Measurements from ENCODE around the gene TXNDC8. TPM values are rescaled to one million over a fixed set of nuclear protein-coding genes. Genes with fewer than 3 reads are reported as not detected.

TXNDC8 gene
- total RNA-seq, 2 experiments from 2014 or later: not detected

DNA sequence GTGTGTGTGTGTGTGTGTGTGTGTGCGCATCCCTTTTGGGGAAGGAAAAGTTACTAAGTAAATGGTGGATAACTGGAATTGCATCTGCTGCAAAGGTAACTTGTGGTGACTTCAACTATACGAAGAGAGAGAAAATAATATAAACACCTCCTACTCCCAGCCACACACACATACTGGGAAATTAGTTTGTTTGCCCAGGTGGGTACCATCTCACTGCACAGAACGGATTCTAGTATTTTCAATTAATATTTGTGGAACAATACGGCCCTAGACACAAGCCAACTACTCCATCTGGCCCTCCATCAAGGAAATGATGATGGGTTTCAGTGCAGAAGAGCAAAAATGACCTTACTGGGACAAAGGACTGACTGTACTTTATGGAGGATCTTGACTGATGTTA is 49.2 kb downstream of the TXNDC8 start:
- Histone ChIP-seq H3K36me3 (ENCODE audit: insufficient read depth, low read length) (no peaks in the 10 kb centered on the region), H3K27me3 (ENCODE audit: control insufficient read depth in 1 of 2, insufficient read depth in 2 of 2, low read length in 2 of 2) (no peaks in the 10 kb centered on the region), H3K9me3 (ENCODE audit: control insufficient read depth in 1 of 2, insufficient read depth in 1 of 2, low read length in 2 of 2) (no peaks in the 10 kb centered on the region), H3K27ac (ENCODE audit: low read depth in 1 of 2, low read length in 2 of 2) (no peak overlapping the region), H3K4me3 (ENCODE audit: low read length) (no peak overlapping the region), H3K4me1 (ENCODE audit: insufficient read depth, low read length) (no peaks in the 10 kb centered on the region)
- H3K27me3 Mint-ChIP-seq: peaks cover 13% of the 10 kb centered on the region
- POLR2A ChIA-PET: no interaction called here
- no peaks in the 10 kb centered on the region for H3K36me3 Mint-ChIP-seq (ENCODE audit: low read depth)
- TF ChIP-seq, protein P1, sequence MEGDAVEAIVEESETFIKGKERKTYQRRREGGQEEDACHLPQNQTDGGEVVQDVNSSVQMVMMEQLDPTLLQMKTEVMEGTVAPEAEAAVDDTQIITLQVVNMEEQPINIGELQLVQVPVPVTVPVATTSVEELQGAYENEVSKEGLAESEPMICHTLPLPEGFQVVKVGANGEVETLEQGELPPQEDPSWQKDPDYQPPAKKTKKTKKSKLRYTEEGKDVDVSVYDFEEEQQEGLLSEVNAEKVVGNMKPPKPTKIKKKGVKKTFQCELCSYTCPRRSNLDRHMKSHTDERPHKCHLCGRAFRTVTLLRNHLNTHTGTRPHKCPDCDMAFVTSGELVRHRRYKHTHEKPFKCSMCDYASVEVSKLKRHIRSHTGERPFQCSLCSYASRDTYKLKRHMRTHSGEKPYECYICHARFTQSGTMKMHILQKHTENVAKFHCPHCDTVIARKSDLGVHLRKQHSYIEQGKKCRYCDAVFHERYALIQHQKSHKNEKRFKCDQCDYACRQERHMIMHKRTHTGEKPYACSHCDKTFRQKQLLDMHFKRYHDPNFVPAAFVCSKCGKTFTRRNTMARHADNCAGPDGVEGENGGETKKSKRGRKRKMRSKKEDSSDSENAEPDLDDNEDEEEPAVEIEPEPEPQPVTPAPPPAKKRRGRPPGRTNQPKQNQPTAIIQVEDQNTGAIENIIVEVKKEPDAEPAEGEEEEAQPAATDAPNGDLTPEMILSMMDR (IDR thresholded peaks at IDR 0.05): no peak
- ATAC-seq (ENCODE audit: poor library complexity) (no peak), DNase-seq (no peak)
- intact Hi-C loops (cut with DNase I, micrococcal nuclease): no loop called here
- H3K4me1 Mint-ChIP-seq (ENCODE audit: low read depth): no peaks in the 10 kb centered on the region
- no peak overlapping the region for H3K27ac Mint-ChIP-seq
- CTCF ChIA-PET: no interaction called here
- H3K9me3 Mint-ChIP-seq: no peaks in the 10 kb centered on the region
- no peak overlapping the region for H3K4me3 Mint-ChIP-seq

DNA sequence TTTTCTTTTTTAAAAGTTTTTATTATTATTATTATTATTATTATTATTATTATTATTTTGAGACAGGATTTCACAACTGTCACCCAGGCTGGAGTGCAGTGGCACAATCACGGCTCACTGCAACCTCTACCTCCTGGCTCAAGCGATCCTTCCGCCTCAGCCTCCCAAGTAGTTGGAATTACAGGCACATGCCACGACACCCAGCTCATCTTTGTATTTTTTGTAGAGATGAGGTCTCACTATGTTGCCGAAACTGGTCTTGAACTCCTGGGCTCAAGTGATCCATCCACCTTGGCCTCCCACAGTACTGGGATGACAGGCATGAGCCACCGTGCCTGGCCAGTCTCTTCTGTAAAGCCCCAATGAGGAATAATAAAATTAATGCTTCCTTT is 50.4 kb downstream of the TXNDC8 start:
- intact Hi-C loops (cut with DNase I, micrococcal nuclease): no loop called here

DNA sequence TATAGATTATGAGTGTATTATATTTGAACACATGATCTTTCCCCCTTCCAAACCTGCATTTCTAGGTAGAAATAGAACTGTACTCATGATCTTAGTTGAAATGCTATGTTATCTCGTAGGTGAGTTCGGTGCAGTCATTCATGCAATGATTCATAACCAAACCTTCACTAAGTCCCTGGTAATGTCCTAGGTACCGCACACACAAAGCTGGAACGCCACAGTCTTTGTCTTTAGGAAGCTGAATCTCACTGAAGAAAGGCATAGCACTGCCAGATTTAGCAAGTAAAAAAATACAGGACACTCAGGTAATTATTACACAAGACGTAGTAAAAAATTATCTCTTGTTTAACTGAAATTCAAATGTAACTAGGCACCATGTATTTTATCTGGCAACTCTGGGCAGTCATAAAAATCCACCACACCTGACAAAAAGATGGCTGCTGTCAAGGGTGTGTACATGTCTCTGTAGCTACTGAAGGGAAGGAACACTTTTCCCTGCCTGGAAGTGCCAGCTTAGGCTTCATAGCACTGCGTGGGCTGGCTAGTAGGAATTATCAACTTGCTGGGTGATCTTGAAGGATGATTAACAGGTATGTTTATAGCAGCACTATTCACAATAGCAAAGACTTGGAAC is 53.3 kb downstream of the TXNDC8 start:
- no peaks in the 10 kb centered on the region for H3K36me3 ChIP-seq (ENCODE audit: insufficient read depth, low read length)
- Mint-ChIP-seq H3K27me3 (peaks cover 19% of the 10 kb centered on the region), H3K36me3 (ENCODE audit: low read depth) (no peaks in the 10 kb centered on the region), H3K27ac (no peak overlapping the region), H3K4me3 (no peak overlapping the region), H3K4me1 (ENCODE audit: low read depth) (no peaks in the 10 kb centered on the region), H3K9me3 (no peaks in the 10 kb centered on the region)
- ChIA-PET CTCF (no interaction called here), POLR2A (no interaction called here)
- DNase-seq (no peak), ATAC-seq (ENCODE audit: poor library complexity) (no peak)
- intact Hi-C loops (cut with DNase I, micrococcal nuclease): no loop called here
- no peak overlapping the region for H3K4me3 ChIP-seq (ENCODE audit: low read length)
- H3K9me3 ChIP-seq (ENCODE audit: control insufficient read depth in 1 of 2, insufficient read depth in 1 of 2, low read length in 2 of 2): no peaks in the 10 kb centered on the region
- peaks cover under 1 to 4% of the 10 kb centered on the region in 2 experiments for H3K27me3 ChIP-seq (ENCODE audit: control insufficient read depth in 1 of 2, insufficient read depth in 2 of 2, low read length in 2 of 2)
- no peaks in the 10 kb centered on the region for H3K4me1 ChIP-seq (ENCODE audit: insufficient read depth, low read length)
- TF ChIP-seq, protein P1 (IDR thresholded peaks at IDR 0.05): no peak
- H3K27ac ChIP-seq (ENCODE audit: low read depth in 1 of 2, low read length in 2 of 2): no peak overlapping the region

More for the DNA sequence above, 50.4 kb downstream of the TXNDC8 start:
- Histone ChIP-seq H3K4me1 (ENCODE audit: insufficient read depth, low read length) (no peaks in the 10 kb centered on the region), H3K27me3 (ENCODE audit: control insufficient read depth in 1 of 2, insufficient read depth in 2 of 2, low read length in 2 of 2) (no peaks in the 10 kb centered on the region), H3K4me3 (ENCODE audit: low read length) (no peak overlapping the region), H3K9me3 (ENCODE audit: control insufficient read depth in 1 of 2, insufficient read depth in 1 of 2, low read length in 2 of 2) (no peaks in the 10 kb centered on the region), H3K36me3 (ENCODE audit: insufficient read depth, low read length) (no peaks in the 10 kb centered on the region), H3K27ac (ENCODE audit: low read depth in 1 of 2, low read length in 2 of 2) (no peak overlapping the region)
- no peak for DNase-seq
- peaks cover 13% of the 10 kb centered on the region for H3K27me3 Mint-ChIP-seq
- H3K9me3 Mint-ChIP-seq: no peaks in the 10 kb centered on the region
- ATAC-seq (ENCODE audit: poor library complexity): no peak
- no peak overlapping the region for H3K27ac Mint-ChIP-seq
- ChIA-PET POLR2A (no interaction called here), CTCF (no interaction called here)
- no peak overlapping the region for H3K4me3 Mint-ChIP-seq
- H3K4me1 Mint-ChIP-seq (ENCODE audit: low read depth): no peaks in the 10 kb centered on the region
- TF ChIP-seq, protein P1 (IDR thresholded peaks at IDR 0.05): no peak
- H3K36me3 Mint-ChIP-seq (ENCODE audit: low read depth): no peaks in the 10 kb centered on the region
